Hepatocyte (in vitro differentiated cells): ENCODE results near the gene DHRS4. TPM values are rescaled to one million over a fixed set of nuclear protein-coding genes. Genes with fewer than 3 reads are reported as not detected.

Source experiments
- DNase-seq: peaks from one replicate; pipeline ENCODE4 v3.0.0-alpha.2; 2016; ENCODE audit warnings: low spot score
- H2AFZ ChIP-seq: fragments of 200-600 bp; sonication (generic); 2 replicates; pipeline ENCODE4 v1.6.0; 2016; ENCODE audit warnings: antibody characterized with exemption, mild to moderate bottlenecking
- H3K27ac ChIP-seq: fragments of 200-600 bp; sonication (generic); 2 replicates; pipeline ENCODE4 v1.5.1; 2016; ENCODE audit warnings: mild to moderate bottlenecking
- H3K27me3 ChIP-seq: fragments of 200-600 bp; sonication (generic); 2 replicates; pipeline ENCODE4 v1.6.1; 2016
- H3K36me3 ChIP-seq: fragments of 200-600 bp; sonication (generic); replicated peaks from 2 replicates; pipeline ENCODE4 v1.5.1; 2016; ENCODE audit warnings: low read depth; ENCODE audit not compliant: insufficient read depth
- H3K4me1 ChIP-seq: fragments of 200-600 bp; sonication (generic); 2 replicates; pipeline ENCODE4 v1.5.1; 2016; ENCODE audit warnings: mild to moderate bottlenecking, moderate library complexity; ENCODE audit not compliant: insufficient read depth
- H3K4me2 ChIP-seq: fragments of 200-600 bp; sonication (generic); 2 replicates; pipeline ENCODE4 v1.6.0; 2016
- H3K4me3 ChIP-seq: fragments of 200-600 bp; sonication (generic); 2 replicates; pipeline ENCODE4 v1.5.1; 2016; ENCODE audit warnings: mild to moderate bottlenecking
- H3K79me2 ChIP-seq: fragments of 200-600 bp; sonication (generic); 2 replicates; pipeline ENCODE4 v1.6.0; 2017; ENCODE audit warnings: mild to moderate bottlenecking
- H3K9me2 ChIP-seq: fragments of 200-600 bp; sonication (generic); replicated peaks from 2 replicates; pipeline ENCODE4 v1.6.0; 2017; ENCODE audit warnings: mild to moderate bottlenecking; ENCODE audit not compliant: insufficient read depth
- H3K9me3 ChIP-seq: fragments of 200-600 bp; sonication (generic); 2 replicates; pipeline ENCODE4 v1.5.1; 2016; ENCODE audit warnings: low read depth, mild to moderate bottlenecking
- H4K20me1 ChIP-seq: fragments of 200-600 bp; sonication (generic); 2 replicates; pipeline ENCODE4 v1.6.0; 2016; ENCODE audit warnings: mild to moderate bottlenecking; ENCODE audit not compliant: insufficient read depth, poor library complexity, severe bottlenecking
- CTCF ChIP-seq: fragments of 200-600 bp; sonication (generic); IDR thresholded peaks from 2 replicates; pipeline ENCODE4 v1.5.1; 2016; ENCODE audit warnings: antibody characterized with exemption, mild to moderate bottlenecking; ENCODE audit not compliant: poor library complexity
- EZH2 ChIP-seq: fragments of 200-600 bp; sonication (generic); IDR thresholded peaks from 2 replicates; pipeline ENCODE4 v1.6.1; 2016; ENCODE audit warnings: antibody characterized with exemption, mild to moderate bottlenecking, borderline replicate concordance
- EZH2phosphoT487 ChIP-seq: fragments of 200-600 bp; sonication (generic); IDR thresholded peaks from one replicate; pipeline ENCODE4 v1.6.1; 2018; ENCODE audit warnings: antibody characterized with exemption, mild to moderate bottlenecking, low read depth, moderate library complexity; ENCODE audit not compliant: unreplicated experiment, severe bottlenecking
- WGBS: methylation state at CpG from one replicate; pipeline ENCODE4 v1.1.6; 2016; ENCODE audit warnings: low lambda C conversion rate; ENCODE audit errors: missing lambda C conversion rate; 5-methylcytosine and 5-hydroxymethylcytosine counted together
- polyA plus RNA-seq: library from polyadenylated mRNA; unstranded; fragments of >200 nt; fragmentation: Nextera tagmentation; extraction: Ambion mirVana; gene quantifications from 2 replicates; pipeline ENCODE4 v1.2.1, GENCODE V29; 2016
- total RNA-seq: library from RNA; depleted of rRNA; stranded (reverse); fragments of >200 nt; gene quantifications from 2 replicates; pipeline ENCODE4 v1.2.3, GENCODE V29; 2014

DHRS4 gene
- total and polyA plus RNA-seq, 2 experiments from 2014 or later, result 38.3 to 47.4 TPM

GRCh38 chr14:23929822-23930294, 23.7 kb upstream of the DHRS4 start:
- peak; percentile 75 for TF ChIP-seq CTCF
- TF ChIP-seq EZH2, result no peak
- H4K20me1 ChIP-seq, result no peaks in the 10 kb centered on the region
- H3K79me2 ChIP-seq, result no peaks in the 10 kb centered on the region
- peak; percentile 87 for DNase-seq
- no peaks in the 10 kb centered on the region for H3K9me2 ChIP-seq
- H2AFZ ChIP-seq, result no peak overlapping the region
- H3K27ac ChIP-seq, result no peak overlapping the region
- no peak overlapping the region for H3K4me2 ChIP-seq
- no peaks in the 10 kb centered on the region for H3K4me1 ChIP-seq
- no peaks in the 10 kb centered on the region for H3K9me3 ChIP-seq
- H3K4me3 ChIP-seq, result no peak overlapping the region
- WGBS, result 9% methylated on average over 3 of the region's 3 CpGs
- no peaks in the 10 kb centered on the region for H3K27me3 ChIP-seq
- no peaks in the 10 kb centered on the region for H3K36me3 ChIP-seq

- Histone ChIP-seq H3K27ac (no peak overlapping the region), H2AFZ (no peak overlapping the region), H3K36me3 (no peaks in the 10 kb centered on the region), H3K9me3 (no peaks in the 10 kb centered on the region), H3K4me1 (no peaks in the 10 kb centered on the region), H3K4me2 (no peak overlapping the region), H3K79me2 (no peaks in the 10 kb centered on the region), H4K20me1 (no peaks in the 10 kb centered on the region), H3K27me3 (no peaks in the 10 kb centered on the region), H3K9me2 (no peaks in the 10 kb centered on the region), H3K4me3 (no peak overlapping the region)
- no peak for DNase-seq
- TF ChIP-seq EZH2 (no peak), EZH2phosphoT487 (no peak), CTCF (no peak)
- 57% methylated on average over 4 of the region's 4 CpGs for WGBS
Measured at GRCh38 chr14:23930742-23931141, 22.8 kb upstream of the DHRS4 start.

GRCh38 chr14:23931721-23932289, 21.8 kb upstream of the DHRS4 start:
- Histone ChIP-seq H3K79me2 (no peaks in the 10 kb centered on the region), H3K4me1 (no peaks in the 10 kb centered on the region), H3K4me3 (no peak overlapping the region), H3K27ac (no peak overlapping the region), H2AFZ (no peak overlapping the region), H3K9me3 (no peaks in the 10 kb centered on the region), H4K20me1 (no peaks in the 10 kb centered on the region), H3K27me3 (no peaks in the 10 kb centered on the region), H3K36me3 (no peaks in the 10 kb centered on the region), H3K9me2 (no peaks in the 10 kb centered on the region), H3K4me2 (no peak overlapping the region)
- 93% methylated on average over 6 of the region's 6 CpGs for WGBS
- no peak for DNase-seq
- TF ChIP-seq EZH2phosphoT487 (no peak), EZH2 (no peak), CTCF (no peak)

- Histone ChIP-seq H3K4me1 (no peaks in the 10 kb centered on the region), H3K27me3 (no peaks in the 10 kb centered on the region), H3K27ac (no peak overlapping the region), H3K4me3 (no peak overlapping the region), H3K36me3 (no peaks in the 10 kb centered on the region), H3K79me2 (no peaks in the 10 kb centered on the region), H4K20me1 (no peaks in the 10 kb centered on the region), H2AFZ (no peak overlapping the region), H3K9me2 (no peaks in the 10 kb centered on the region), H3K9me3 (no peaks in the 10 kb centered on the region), H3K4me2 (no peak overlapping the region)
- TF ChIP-seq CTCF (no peak), EZH2 (no peak), EZH2phosphoT487 (no peak)
- 75% methylated on average over 3 of the region's 3 CpGs for WGBS
- no peak for DNase-seq
Measured at GRCh38 chr14:23932639-23933038, 20.9 kb upstream of the DHRS4 start.
